HG03095 (cell line): ENCODE measurements around the gene POLR2J3.
"Not testable (repeated sequence)": the region's sequence is repeated elsewhere in the genome, so short reads cannot be mapped to it uniquely, and the experiment has no call there.

Experiments used
- ATAC-seq: cut with Tn5 transposase; IDR thresholded peaks from one replicate; pipeline ENCODE4 v1.9.1; 2021; ENCODE audit warnings: moderate library complexity; ENCODE audit not compliant: unreplicated experiment

POLR2J3 gene

GRCh38 chr7:102572261-102573239 lies at the start of gene POLR2J3:
Gene POLR2J3, minus strand, starts transcription at chr7:102572583. Its CDS starts 62 bp downstream, at chr7:102572521.
- ATAC-seq, result peak; percentile 79

GRCh38 chr7:102618122-102618521 lies 45.7 kb upstream of the POLR2J3 start:
- not testable (repeated sequence) for ATAC-seq

- ATAC-seq, result peak; percentile 62
Measured at GRCh38 chr7:102616507-102617125, 44.2 kb upstream of the POLR2J3 start, which contains the start of gene RASA4. Gene RASA4, minus strand, starts transcription at chr7:102616756. Its CDS starts 67 bp downstream, at chr7:102616689.

- peak; percentile 20 for ATAC-seq
Measured at GRCh38 chr7:102615930-102616329, 43.5 kb upstream of the POLR2J3 start.

- not testable (repeated sequence) for ATAC-seq
Measured at GRCh38 chr7:102614873-102615272, 42.5 kb upstream of the POLR2J3 start.

GRCh38 chr7:102614346-102614697 lies 41.9 kb upstream of the POLR2J3 start:
- peak; percentile 8 for ATAC-seq

GRCh38 chr7:102613575-102614345 lies 41.4 kb upstream of the POLR2J3 start:
- peak; percentile 60 for ATAC-seq

GRCh38 chr7:102611675-102612325 lies 39.4 kb upstream of the POLR2J3 start:
- not testable (repeated sequence) for ATAC-seq

GRCh38 chr7:102611013-102611674 lies 38.8 kb upstream of the POLR2J3 start:
- peak; percentile 35 for ATAC-seq

GRCh38 chr7:102610441-102610840 lies 38.1 kb upstream of the POLR2J3 start:
- not testable (repeated sequence) for ATAC-seq

- not testable (repeated sequence) for ATAC-seq
Measured at GRCh38 chr7:102609734-102610133, 37.4 kb upstream of the POLR2J3 start.

- ATAC-seq, result not testable (repeated sequence)
Measured at GRCh38 chr7:102606848-102607247, 34.5 kb upstream of the POLR2J3 start.

GRCh38 chr7:102604431-102605145 lies 32.2 kb upstream of the POLR2J3 start:
- ATAC-seq, result not testable (repeated sequence)

GRCh38 chr7:102602317-102602716 lies 29.9 kb upstream of the POLR2J3 start:
- ATAC-seq, result not testable (repeated sequence)

- ATAC-seq, result not testable (repeated sequence)
Measured at GRCh38 chr7:102599699-102600098, 27.3 kb upstream of the POLR2J3 start.

- ATAC-seq, result not testable (repeated sequence)
Measured at GRCh38 chr7:102596036-102596435, 23.7 kb upstream of the POLR2J3 start.

GRCh38 chr7:102593637-102594334 lies 21.4 kb upstream of the POLR2J3 start:
- ATAC-seq, result peak; percentile 66

- peak; percentile 42 for ATAC-seq
Measured at GRCh38 chr7:102592477-102593019, 20.2 kb upstream of the POLR2J3 start.
